Adrenal gland (tissue), 12 donors: ENCODE results near the gene RTTN. TPM values are rescaled to one million over a fixed set of nuclear protein-coding genes. Genes with fewer than 3 reads are reported as not detected.
A peak's percentile ranks its signal among the peaks of the same experiment; 100 is the strongest.

Experiments used
- DNase-seq, 7 donors: peaks; one replicate each; pipeline ENCODE4 v3.0.0-alpha.2; 2019 to 2020
- H3K27ac ChIP-seq, 5 donors: fragments of 200-600 bp; sonication (generic) in 4 of 5; 1 replicate in 3 of 5; 2 replicates in 2 of 5; pipeline versions ENCODE4 v1.5.1 to v1.8.0; 2016 to 2020; ENCODE audit warnings: mild to moderate bottlenecking in 1 of 5
- H3K27me3 ChIP-seq: fragments of 200-600 bp; 2 replicates; pipeline ENCODE4 v1.8.0; 2021
- H3K36me3 ChIP-seq, 2 donors: fragments of 200-600 bp; replicated peaks in 1 of 2; 1 replicate in 1 of 2; 2 replicates in 1 of 2; pipeline versions ENCODE4 v1.5.1 to v1.8.0; 2018 to 2022
- H3K4me1 ChIP-seq, 2 donors: fragments of 200-600 bp; replicated peaks in 1 of 2; 1 replicate in 1 of 2; 2 replicates in 1 of 2; pipeline versions ENCODE4 v1.5.1 to v1.8.0; 2018 to 2021
- H3K4me3 ChIP-seq, 4 donors: fragments of 200-600 bp; sonication (generic) in 3 of 4; one replicate each; pipeline ENCODE4 v1.5.1; 2016 to 2018
- H3K9me3 ChIP-seq, 3 donors: fragments of 200-600 bp; sonication (generic) in 1 of 3; replicated peaks in 1 of 3; 1 replicate in 2 of 3; 2 replicates in 1 of 3; pipeline versions ENCODE4 v1.5.1 to v1.8.0; 2016 to 2021
- CTCF ChIP-seq, 6 experiments: fragments of 450-650 bp in 4 of 6; fragments of 200-600 bp in 2 of 6; sonication (generic) in 1 of 6; IDR thresholded peaks; 1 replicate in 5 of 6; 2 replicates in 1 of 6; pipeline versions ENCODE4 v1.5.1 to v1.8.0; 2016 to 2021; ENCODE audit warnings: antibody characterized with exemption in 6 of 6, mild to moderate bottlenecking in 2 of 6, moderate library complexity in 1 of 6
- POLR2A ChIP-seq, 2 donors: fragments of 450-650 bp; IDR thresholded peaks; one replicate each; pipeline ENCODE4 v1.6.1; 2017; ENCODE audit warnings: antibody characterized with exemption in 2 of 2, mild to moderate bottlenecking in 2 of 2, moderate library complexity in 1 of 2
- WGBS, 4 donors: extraction: QIAGEN DNeasy Blood & Tissue Kit in 2 of 4; methylation state at CpG; one replicate each; pipeline versions ENCODE4 v1.1.5 to v1.1.7; 2013 to 2017; 5-methylcytosine and 5-hydroxymethylcytosine counted together
- intact Hi-C, 2 donors: fragments of 100-400 bp; cut with DNase I; formaldehyde crosslinking; loops; one replicate each; pipeline versions ENCODE4 v1.14.1 to v1.15.0; 2022 to 2023
- polyA plus RNA-seq, 3 donors: library from polyadenylated mRNA; stranded (reverse); fragments of 200-250 nt in 2 of 3; fragments of 350-450 nt in 1 of 3; fragmentation: Illumina TruSeq in 1 of 3; extraction: RNeasy Lipid Tissue Mini Kit (QIAGEN cat#74804) in 1 of 3; gene quantifications; one replicate each; pipeline ENCODE4 v1.2.3, GENCODE V29; 2013 to 2014
- total RNA-seq, 9 donors: library from RNA; depleted of rRNA in 4 of 9; stranded (reverse); fragments of >200 nt in 4 of 9; fragments of 120-200 nt in 1 of 9; fragmentation: NEBNext Ultra II Directional in 1 of 9; extraction: Animal tissue kit (Norgen Biotek cat#: 25700) in 1 of 9; gene quantifications; one replicate each; pipeline versions ENCODE4 v1.1.0 to v1.2.4, GENCODE V29; 2013 to 2023
- donor health status: healthy with polysubstance abuse.
- donor health status: Bipolar disorder and iron deficiency.
- donor health status: DM: yes; HTN: yes; CAD: no.
- donor health status: DM: no; HTN: no; CAD: no.
- donor health status: DM: no; HTN: no; CAD: no.
- donor health status: DM: yes; HTN: yes; CAD: no.

Gene RTTN
- total and polyA plus RNA-seq, 12 donors = 4.0 to 22.5 (median 7.5) TPM

- 0 to 50% (median 0%) methylated on average over 1 of the region's 1 CpG for WGBS, 4 donors
- Histone ChIP-seq H3K9me3 (no peaks in the 10 kb centered on the region), H3K4me3 (no peak overlapping the region), H3K4me1 (peaks cover 5 to 8% of the 10 kb centered on the region in 2 donors), H3K36me3 (peaks cover 0 to 7% of the 10 kb centered on the region in 2 donors), H3K27me3 (no peaks in the 10 kb centered on the region), H3K27ac (no peak overlapping the region)
- DNase-seq = no peak
- intact Hi-C loops = loop anchor here in 1 of 2 donors (10.0 kb wide), 1 partner anchor 85 kb away; the partner anchor contains the start of gene SOCS6
- TF ChIP-seq POLR2A (IDR thresholded peaks at IDR 0.05) (no peak), CTCF (IDR thresholded peaks at IDR 0.05) (no peak)
Observed at GRCh38 chr18:70200286-70200685, 5.2 kb downstream of the RTTN start.

DNA sequence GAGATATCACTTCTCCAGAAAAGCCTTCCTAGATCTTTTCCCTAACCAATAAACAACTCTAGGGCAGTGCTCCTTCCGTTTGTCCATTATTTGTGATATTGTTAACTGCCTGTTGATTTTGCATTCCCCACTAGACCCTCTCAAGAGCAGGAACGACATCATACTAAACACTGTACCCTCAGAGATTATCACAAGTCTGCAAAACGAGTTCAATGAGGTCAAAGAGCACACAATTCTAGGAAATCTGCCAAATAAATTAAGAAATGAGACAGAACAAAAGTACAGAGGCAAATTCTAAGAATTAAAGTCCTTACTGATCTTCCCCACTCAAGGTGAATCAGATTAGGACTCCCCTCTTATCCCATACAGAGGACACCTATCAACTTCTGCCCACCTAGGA is 7.6 kb downstream of the RTTN start:
- no peaks in the 10 kb centered on the region for H3K4me1 ChIP-seq
- no peak overlapping the region for H3K27ac ChIP-seq
- DNase-seq = no peak
- TF ChIP-seq POLR2A (IDR thresholded peaks at IDR 0.05) (no peak), CTCF (IDR thresholded peaks at IDR 0.05) (no peak)
- no peaks in the 10 kb centered on the region for H3K9me3 ChIP-seq
- intact Hi-C loops = loop anchor here (2.0 to 5.0 kb wide), 2 partner anchors 234 to 237 kb away; no protein-coding TSS in a partner anchor
- 47 to 55% (median 50%) methylated on average over 3 of the region's 3 CpGs for WGBS, 4 donors
- no peaks in the 10 kb centered on the region for H3K27me3 ChIP-seq
- H3K36me3 ChIP-seq = peaks cover 0 to 7% of the 10 kb centered on the region in 2 donors
- H3K4me3 ChIP-seq = no peak overlapping the region

DNA sequence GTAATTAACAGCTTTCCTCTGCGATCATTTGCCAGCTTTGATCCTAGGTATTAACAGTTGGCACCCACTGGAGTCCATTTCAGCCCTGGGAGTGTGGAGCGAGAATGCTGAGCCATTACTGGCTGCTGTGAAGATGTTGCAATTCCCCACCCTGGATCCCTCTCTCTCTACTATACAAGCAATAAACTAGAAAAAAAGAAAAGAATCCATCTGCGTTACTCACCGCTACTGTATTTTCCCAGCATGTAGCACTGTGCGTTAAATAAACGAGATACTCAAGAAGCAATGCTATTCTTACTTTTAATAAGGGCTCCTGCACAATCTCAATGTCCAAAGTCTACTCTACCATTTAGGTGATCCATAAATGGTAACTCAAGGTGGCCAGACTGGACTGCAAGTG is 8.5 kb downstream of the RTTN start:
- Histone ChIP-seq H3K27me3 (no peaks in the 10 kb centered on the region), H3K4me3 (no peak overlapping the region), H3K27ac (no peak overlapping the region), H3K36me3 (peaks cover 0 to 7% of the 10 kb centered on the region in 2 donors), H3K4me1 (no peaks in the 10 kb centered on the region), H3K9me3 (no peaks in the 10 kb centered on the region)
- DNase-seq = no peak
- intact Hi-C loops = loop anchor here (2.0 to 5.0 kb wide), 2 partner anchors 235 to 238 kb away; no protein-coding TSS in a partner anchor
- TF ChIP-seq POLR2A (IDR thresholded peaks at IDR 0.05) = no peak
- no peak for TF ChIP-seq CTCF (IDR thresholded peaks at IDR 0.05)
- WGBS, 4 donors = 93 to 95% (median 94%) methylated on average over 6 of the region's 6 CpGs

DNA sequence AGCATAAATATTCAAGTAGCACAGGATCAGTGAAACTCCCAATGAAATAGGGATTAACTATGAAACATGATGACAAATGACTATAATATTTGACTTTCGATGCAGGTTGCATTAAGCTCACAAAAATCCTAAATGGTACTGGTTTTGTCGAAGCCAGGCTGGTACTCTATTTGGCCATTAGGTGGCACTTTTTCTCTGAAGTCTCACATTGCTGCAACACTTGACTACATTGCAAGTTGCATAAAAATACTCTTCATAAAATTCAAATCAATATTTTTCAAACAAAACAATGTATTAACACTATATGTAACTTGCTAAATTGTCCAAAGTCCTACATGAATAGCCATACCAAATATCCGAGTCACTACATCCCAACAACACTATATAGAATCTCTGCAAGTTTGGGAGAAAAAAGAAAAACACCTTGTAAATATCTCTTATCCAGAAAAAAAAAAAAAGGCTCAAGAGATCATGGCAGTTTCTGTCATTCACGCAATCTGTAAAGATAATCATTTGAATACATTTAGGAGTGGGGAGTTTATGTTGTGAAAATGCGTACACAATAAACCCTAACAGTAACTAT is 9.5 kb downstream of the RTTN start:
- Histone ChIP-seq H3K36me3 (peaks cover 0 to 7% of the 10 kb centered on the region in 2 donors), H3K4me3 (no peak overlapping the region), H3K27ac (no peak overlapping the region), H3K9me3 (no peaks in the 10 kb centered on the region), H3K4me1 (no peaks in the 10 kb centered on the region), H3K27me3 (no peaks in the 10 kb centered on the region)
- peak; percentile 66 to 85 (median 76) for TF ChIP-seq CTCF (IDR thresholded peaks at IDR 0.05)
- TF ChIP-seq POLR2A (IDR thresholded peaks at IDR 0.05) = no peak
- 59 to 63% (median 60%) methylated on average over 5 of the region's 5 CpGs for WGBS, 4 donors
- peak in 5 of 7 donors; percentile 18 to 52 (median 31) for DNase-seq
- intact Hi-C loops = loop anchor here (2.0 to 5.0 kb wide), 2 partner anchors 236 to 239 kb away; no protein-coding TSS in a partner anchor
